HG03442 (cell line): ENCODE measurements around the gene CD81.
"Not testable (repeated sequence)": the region's sequence is repeated elsewhere in the genome, so short reads cannot be mapped to it uniquely, and the experiment has no call there.

Experiments used
- ATAC-seq: cut with Tn5 transposase; IDR thresholded peaks from one replicate; pipeline ENCODE4 v1.9.1; 2021; ENCODE audit warnings: mild to moderate bottlenecking, moderate library complexity; ENCODE audit not compliant: unreplicated experiment

CD81 gene

GRCh38 chr11:2376751-2377451 lies at the start of gene CD81:
TSS of gene CD81 (plus strand) at chr11:2377310. CDS start at chr11:2377550, 240 bp downstream.
- no peak for ATAC-seq

GRCh38 chr11:2328021-2328420 lies 49.1 kb upstream of the CD81 start:
- ATAC-seq = no peak

- ATAC-seq = no peak
These were observed 48.3 kb upstream of the CD81 start for GRCh38 chr11:2328656-2329354.

GRCh38 chr11:2329551-2329950 lies 47.6 kb upstream of the CD81 start:
- ATAC-seq = no peak

GRCh38 chr11:2330696-2331095 lies 46.4 kb upstream of the CD81 start:
- ATAC-seq = no peak

- no peak for ATAC-seq
These were observed 45.7 kb upstream of the CD81 start for GRCh38 chr11:2331404-2331803.

GRCh38 chr11:2332569-2332968 lies 44.5 kb upstream of the CD81 start:
- ATAC-seq = not testable (repeated sequence)

GRCh38 chr11:2333486-2334205 lies 43.5 kb upstream of the CD81 start:
- ATAC-seq = not testable (repeated sequence)

GRCh38 chr11:2335286-2335685 lies 41.8 kb upstream of the CD81 start:
- ATAC-seq = not testable (repeated sequence)

- ATAC-seq = not testable (repeated sequence)
These were observed 38.4 kb upstream of the CD81 start for GRCh38 chr11:2338760-2339159.

- ATAC-seq = no peak
These were observed 34.6 kb upstream of the CD81 start for GRCh38 chr11:2342557-2342956.

- ATAC-seq = no peak
These were observed 34.1 kb upstream of the CD81 start for GRCh38 chr11:2342981-2343380.

GRCh38 chr11:2343502-2343901 lies 33.6 kb upstream of the CD81 start:
- no peak for ATAC-seq

- ATAC-seq = no peak
These were observed 32.1 kb upstream of the CD81 start for GRCh38 chr11:2345050-2345449.

- no peak for ATAC-seq
These were observed 31.1 kb upstream of the CD81 start for GRCh38 chr11:2346014-2346413.

GRCh38 chr11:2346586-2347307 lies 30.4 kb upstream of the CD81 start:
- ATAC-seq = no peak

- no peak for ATAC-seq
These were observed 29.7 kb upstream of the CD81 start for GRCh38 chr11:2347308-2347830.

- ATAC-seq = no peak
These were observed 28.1 kb upstream of the CD81 start for GRCh38 chr11:2348986-2349385.

- ATAC-seq = no peak
These were observed 25.4 kb upstream of the CD81 start for GRCh38 chr11:2351701-2352100.

GRCh38 chr11:2352420-2352819 lies 24.7 kb upstream of the CD81 start:
- ATAC-seq = no peak
